HepG2 (cell line): Measurements from ENCODE around the gene CRISP3. TPM values are rescaled to one million over a fixed set of nuclear protein-coding genes. Genes with fewer than 3 reads are reported as not detected.

Source experiments
- ATAC-seq: fragments of 200-7000 bp; cut with Tn5 transposase; 3 replicates; pipeline ENCODE4 v1.9.1; 2020; ENCODE audit warnings: mild to moderate bottlenecking, moderate library complexity
- BruUV-seq: library from RNA; stranded (reverse); fragments of 400-500 nt; replicated peaks from 2 replicates; lab custom pipeline; 2021; lab: Mats Ljungman, UMichigan
- CTCF ChIA-PET: fragments of 300-600 bp; formaldehyde crosslinking; extraction: SDS; loops from one replicate; lab custom pipeline; 2021; ENCODE audit warnings: low total read pairs, inconsistent platforms, low intra/inter-chr PET ratio; lab: Yijun Ruan, JAX
- POLR2A ChIA-PET: fragments of 350-600 bp; sonication (Branson Sonifier 250); formaldehyde crosslinking; loops from one replicate; lab custom pipeline; 2020; ENCODE audit warnings: antibody characterized with exemption, inconsistent platforms; lab: Yijun Ruan, JAX
- DNase-seq: peaks from one replicate; pipeline ENCODE4 v3.0.0-alpha.2; 2015; ENCODE audit warnings: low spot score
- FAIRE-seq: peaks from 3 replicates; lab custom pipeline; 2011; peaks lifted over from hg19 to GRCh38; lab: Jason Lieb, UNC
- H2AFZ ChIP-seq: one replicate; pipeline ENCODE4 v1.6.1; 2011; ENCODE audit warnings: low read length, inconsistent platforms
- H3K27ac ChIP-seq: fragments of 300-600 bp; 3 replicates; pipeline ENCODE4 v1.8.0; 2011; ENCODE audit warnings: mixed run types, mild to moderate bottlenecking, mixed read lengths, low read length, inconsistent platforms; ENCODE audit not compliant: insufficient read depth; ENCODE audit errors: extremely low read length
- H3K27me3 ChIP-seq, 2 experiments: fragments of 200-600 bp in 1 of 2; 2 replicates in 1 of 2; 3 replicates in 1 of 2; pipeline versions ENCODE4 v1.6.0 to v1.8.0; 2011; ENCODE audit warnings: low read length in 2 of 2, mild to moderate bottlenecking in 2 of 2, moderate library complexity in 2 of 2, inconsistent platforms in 1 of 2; ENCODE audit not compliant: insufficient read depth in 2 of 2, control insufficient read depth in 1 of 2
- H3K36me3 ChIP-seq, 2 experiments: fragments of 200-600 bp in 1 of 2; replicated peaks in 1 of 2; 2 replicates in 1 of 2; 3 replicates in 1 of 2; pipeline versions ENCODE4 v1.5.1 to v1.8.0; 2011; ENCODE audit warnings: low read length in 2 of 2, inconsistent platforms in 1 of 2; ENCODE audit not compliant: insufficient read depth in 2 of 2, control insufficient read depth in 1 of 2
- H3K4me1 ChIP-seq: 2 replicates; pipeline ENCODE4 v1.5.1; 2012; ENCODE audit warnings: low read length, inconsistent platforms; ENCODE audit not compliant: insufficient read depth
- H3K4me2 ChIP-seq: 2 replicates; pipeline ENCODE4 v1.6.0; 2011; ENCODE audit warnings: low read depth, low read length, inconsistent platforms
- H3K4me3 ChIP-seq, 3 experiments: fragments of 200-600 bp in 1 of 3; sonication (generic), shearing (Covaris generic) in 1 of 3; replicated peaks in 1 of 3; 2 replicates each; pipeline ENCODE4 v1.5.1; 2011 to 2016; ENCODE audit warnings: low read length in 3 of 3, inconsistent platforms in 2 of 3, low read depth in 2 of 3, mild to moderate bottlenecking in 2 of 3, control low read depth in 1 of 3, mixed read lengths in 1 of 3; ENCODE audit not compliant: insufficient read depth in 1 of 3
- H3K79me2 ChIP-seq: one replicate; pipeline ENCODE4 v1.6.1; 2011; ENCODE audit warnings: low read length, inconsistent platforms; ENCODE audit not compliant: insufficient read depth
- H3K9ac ChIP-seq: 2 replicates; pipeline ENCODE4 v1.6.0; 2011; ENCODE audit warnings: mild to moderate bottlenecking, low read depth, low read length, inconsistent platforms; ENCODE audit not compliant: insufficient read depth
- H3K9me3 ChIP-seq: 2 replicates; pipeline ENCODE4 v1.5.1; 2012; ENCODE audit warnings: mild to moderate bottlenecking, low read length
- H4K20me1 ChIP-seq: 2 replicates; pipeline ENCODE4 v1.6.0; 2011; ENCODE audit warnings: inconsistent platforms, mild to moderate bottlenecking, low read length, moderate library complexity; ENCODE audit not compliant: insufficient read depth
- CSRNP2 ChIP-seq: sonication (generic); formaldehyde crosslinking; conservative IDR thresholded peaks from 2 replicates; pipeline ENCODE4 v1.8.0; 2022; ENCODE audit warnings: low read depth, missing genetic modification reagents
- FOXP4 ChIP-seq: sonication (generic); formaldehyde crosslinking; IDR thresholded peaks from 2 replicates; pipeline ENCODE4 v1.4.0; 2020; ENCODE audit warnings: missing genetic modification reagents
- HNRNPH1 ChIP-seq: fragments of 200-400 bp; formaldehyde crosslinking; optimal IDR thresholded peaks from 2 replicates; pipeline ENCODE3; 2017; ENCODE audit warnings: mild to moderate bottlenecking, low read depth, low read length
- MIXL1 ChIP-seq: IDR thresholded peaks from 2 replicates; pipeline ENCODE4 v1.6.1; 2016
- MXD3 ChIP-seq: IDR thresholded peaks from 2 replicates; pipeline ENCODE4 v1.6.1; 2016; ENCODE audit warnings: mild to moderate bottlenecking, missing biosample characterization, missing genetic modification reagents
- NR2F2 ChIP-seq: IDR thresholded peaks from 2 replicates; pipeline ENCODE4 v1.6.1; 2012; ENCODE audit warnings: low read depth, inconsistent platforms, borderline replicate concordance
- POLR2A ChIP-seq, 2 experiments: IDR thresholded peaks; 2 replicates each; pipeline ENCODE4 v1.6.1; 2011; ENCODE audit warnings: low read depth in 2 of 2, low read length in 2 of 2, mild to moderate bottlenecking in 1 of 2, moderate library complexity in 1 of 2; ENCODE audit not compliant: insufficient read depth in 1 of 2
- RBFOX2 ChIP-seq: fragments of 200-400 bp; formaldehyde crosslinking; IDR thresholded peaks from 2 replicates; pipeline ENCODE4 v1.6.1; 2017; ENCODE audit warnings: low read depth, mild to moderate bottlenecking, low read length
- SIX4 ChIP-seq: sonication (generic); formaldehyde crosslinking; IDR thresholded peaks from 2 replicates; pipeline ENCODE4 v1.4.0; 2020; ENCODE audit warnings: missing genetic modification reagents
- ZNF333 ChIP-seq: sonication (generic); formaldehyde crosslinking; IDR thresholded peaks from 2 replicates; pipeline ENCODE4 v1.4.0; 2020; ENCODE audit warnings: mild to moderate bottlenecking, missing genetic modification reagents, borderline replicate concordance
- ZNF33A ChIP-seq: sonication (generic); formaldehyde crosslinking; IDR thresholded peaks from 2 replicates; pipeline ENCODE4 v1.5.1; 2020; ENCODE audit warnings: missing genetic modification reagents, mild to moderate bottlenecking, moderate library complexity, borderline replicate concordance
- ZNF605 ChIP-seq: sonication (generic); formaldehyde crosslinking; IDR thresholded peaks from 2 replicates; pipeline ENCODE4 v1.8.0; 2022; ENCODE audit warnings: mild to moderate bottlenecking, missing genetic modification reagents
- ZNF660 ChIP-seq: sonication (generic); formaldehyde crosslinking; IDR thresholded peaks from 2 replicates; pipeline ENCODE4 v1.5.1; 2020; ENCODE audit warnings: mild to moderate bottlenecking, low read depth, missing genetic modification reagents, borderline replicate concordance
- ZNF792 ChIP-seq: IDR thresholded peaks from 2 replicates; pipeline ENCODE4 v1.6.1; 2016
- WGBS: methylation state at CpG from one replicate; pipeline ENCODE4 v1.1.6; 2017; ENCODE audit warnings: low lambda C conversion rate; 5-methylcytosine and 5-hydroxymethylcytosine counted together
- in situ Hi-C: cut with HindIII; loops from 2 replicates; pipeline ENCODE4 v1.10.0; 2017; ENCODE audit warnings: low pct_unique_long_range_greater_than_20kb; ENCODE audit not compliant: extremely low pct_ligation_motif_present
- intact Hi-C: fragments of 100-400 bp; cut with micrococcal nuclease; formaldehyde crosslinking; loops from one replicate; pipeline ENCODE4 v1.10.0; 2022; ENCODE audit not compliant: unreplicated experiment
- polyA plus RNA-seq, 8 experiments: library from polyadenylated mRNA; depleted of rRNA in 3 of 8; stranded (reverse) in 7 of 8; unstranded in 1 of 8; fragments of >200 nt; fragmentation: Illumina TruSeq in 4 of 8; extraction: Trizol in 4 of 8; gene quantifications; 2 replicates each; pipeline versions ENCODE4 v1.2.1 to v1.2.3, GENCODE V29; 2011 to 2016; ENCODE audit warnings: low read depth in 4 of 8, missing spikeins in 1 of 8, mixed read lengths in 1 of 8; ENCODE audit not compliant: insufficient read depth in 1 of 8
- total RNA-seq, 5 experiments: library from RNA; depleted of rRNA; stranded (reverse); fragments of >200 nt; fragmentation: Illumina TruSeq; extraction: Trizol; gene quantifications; 2 replicates each; pipeline ENCODE4 v1.2.3, GENCODE V29; 2016; ENCODE audit warnings: low read depth in 1 of 5

The CRISP3 gene
- total and polyA plus RNA-seq, 2 of the 13 experiments (the other 11 are each of a cell fraction or from before 2014, with no cell fraction given): not detected

- 16% methylated on average over 3 of the region's 3 CpGs for WGBS
- H2AFZ ChIP-seq: no peak overlapping the region
- ATAC-seq: no peak
- intact Hi-C loops: no loop called here
- no peak overlapping the region for H3K4me2 ChIP-seq
- H3K4me1 ChIP-seq: no peaks in the 10 kb centered on the region
- no peak for TF ChIP-seq POLR2A (IDR thresholded peaks at IDR 0.05; ENCODE audit: insufficient read depth in 1 of 2, low read depth in 2 of 2, low read length in 2 of 2)
- TF ChIP-seq RBFOX2: no peak
- TF ChIP-seq NR2F2: no peak
- TF ChIP-seq ZNF33A (CRISPR knock-in tag): no peak
- TF ChIP-seq ZNF333 (CRISPR knock-in tag): no peak
- no peak for TF ChIP-seq ZNF605 (CRISPR knock-in tag)
- no peak for TF ChIP-seq MIXL1 (CRISPR knock-in tag)
- no peak for TF ChIP-seq FOXP4 (CRISPR knock-in tag)
- TF ChIP-seq ZNF660 (CRISPR knock-in tag): no peak
- no peak for TF ChIP-seq HNRNPH1
- TF ChIP-seq MXD3 (CRISPR knock-in tag): no peak
- TF ChIP-seq SIX4 (CRISPR knock-in tag): no peak
- no peak for TF ChIP-seq ZNF792 (CRISPR knock-in tag)
- no peak for TF ChIP-seq CSRNP2
- no peak for DNase-seq
- in situ Hi-C loops: no loop called here
- no peak overlapping the region for H3K27ac ChIP-seq
- no peaks in the 10 kb centered on the region for H3K36me3 ChIP-seq
- FAIRE-seq: no peak
- no peaks in the 10 kb centered on the region for H3K27me3 ChIP-seq
- H3K9ac ChIP-seq: no peak overlapping the region
- CTCF ChIA-PET: no interaction called here
- no TSS peak for BruUV-seq
- no peak overlapping the region for H3K4me3 ChIP-seq
- H4K20me1 ChIP-seq: no peaks in the 10 kb centered on the region
- H3K79me2 ChIP-seq: no peaks in the 10 kb centered on the region
- H3K9me3 ChIP-seq: no peaks in the 10 kb centered on the region
- POLR2A ChIA-PET: no interaction called here
Measured at GRCh38 chr6:49732781-49733180, 11.4 kb downstream of the CRISP3 start.
